GM19324 (cell line): ENCODE results near the gene DTX4.

Experiments used
- ATAC-seq: cut with Tn5 transposase; IDR thresholded peaks from one replicate; pipeline ENCODE4 v1.9.1; 2021; ENCODE audit warnings: mild to moderate bottlenecking, moderate library complexity; ENCODE audit not compliant: unreplicated experiment, low FRiP score

The DTX4 gene

DNA sequence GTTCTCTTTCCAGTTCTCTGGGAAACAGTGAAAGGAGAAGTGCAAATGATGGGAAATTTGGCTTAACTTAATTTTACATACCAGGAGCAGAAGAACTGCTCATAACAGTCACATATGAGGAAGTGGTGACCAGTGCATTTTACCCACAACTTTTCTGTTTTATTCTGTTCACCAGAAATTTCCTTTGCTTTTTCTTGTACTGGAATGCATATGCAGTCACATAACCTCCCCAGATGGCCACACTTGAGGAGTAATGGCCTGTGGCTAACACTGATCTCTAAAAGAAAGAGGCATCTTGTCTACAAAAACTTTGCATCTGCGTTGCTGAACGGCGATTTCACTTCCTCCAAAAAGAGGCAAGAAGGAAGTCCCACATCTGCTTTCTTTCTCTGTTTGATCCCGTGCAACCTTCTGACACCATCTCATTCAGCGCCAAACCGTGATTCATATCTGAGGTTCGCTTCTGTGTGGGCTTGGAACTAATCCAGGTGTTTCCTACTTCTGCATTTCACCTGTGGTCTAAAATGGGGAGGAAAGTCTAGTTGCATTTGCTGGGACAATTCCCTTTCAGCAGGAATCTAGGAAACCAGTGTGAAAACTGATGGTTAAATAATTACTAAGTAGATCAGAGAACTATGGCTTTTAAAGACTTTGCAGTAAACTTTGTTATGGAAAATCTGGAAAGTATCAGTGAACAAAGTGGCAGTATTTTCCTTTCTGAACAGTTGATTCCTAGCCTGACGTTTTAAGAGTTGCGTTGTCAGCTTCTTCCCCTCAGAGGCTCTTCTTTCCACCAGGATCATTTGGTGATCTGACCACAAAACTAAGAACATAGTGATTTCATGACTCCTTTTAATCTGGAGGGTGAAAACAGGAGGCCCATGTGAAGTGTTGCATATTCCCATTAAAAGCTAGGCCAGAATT lies 45.0 kb downstream of the DTX4 start:
- ATAC-seq, result peak; percentile 83

DNA sequence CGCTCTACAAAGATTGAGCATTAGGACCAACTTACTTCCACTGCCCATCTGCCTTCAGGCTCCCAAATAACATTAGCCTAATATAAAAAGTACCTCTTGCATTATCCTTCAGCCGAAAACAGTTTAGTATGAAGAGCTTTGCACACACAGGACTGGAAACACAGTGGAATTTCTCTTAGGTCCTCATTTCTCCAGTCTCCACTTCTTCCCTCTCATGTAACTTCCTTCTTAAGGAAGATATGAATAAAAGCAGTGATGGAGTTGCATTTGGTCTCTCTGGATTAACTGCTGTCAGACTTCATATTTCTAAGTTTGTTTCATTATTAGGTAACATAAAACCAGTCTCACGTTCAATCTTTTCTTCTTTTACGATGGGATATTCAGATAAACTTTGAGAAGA lies 46.4 kb downstream of the DTX4 start:
- ATAC-seq, result no peak

DNA sequence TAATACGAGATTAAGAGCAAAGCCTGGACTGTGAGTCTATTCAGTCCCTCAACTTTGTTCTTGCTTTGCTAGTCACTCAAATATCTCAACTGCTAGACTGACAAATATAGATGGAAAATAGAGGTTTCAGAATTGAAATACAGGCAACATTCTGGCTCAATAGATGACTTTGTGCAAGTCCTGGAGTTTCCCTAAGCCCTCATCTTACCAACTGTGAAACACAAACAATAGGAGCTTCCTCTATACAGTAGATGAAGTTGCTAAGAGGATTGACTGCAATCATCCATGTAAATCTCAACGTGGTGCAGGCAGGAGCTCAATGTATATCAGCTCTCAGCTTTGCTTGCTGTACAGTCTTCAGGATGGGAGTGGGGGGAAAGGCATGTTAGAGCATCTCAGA lies 47.0 kb downstream of the DTX4 start:
- ATAC-seq, result no peak

DNA sequence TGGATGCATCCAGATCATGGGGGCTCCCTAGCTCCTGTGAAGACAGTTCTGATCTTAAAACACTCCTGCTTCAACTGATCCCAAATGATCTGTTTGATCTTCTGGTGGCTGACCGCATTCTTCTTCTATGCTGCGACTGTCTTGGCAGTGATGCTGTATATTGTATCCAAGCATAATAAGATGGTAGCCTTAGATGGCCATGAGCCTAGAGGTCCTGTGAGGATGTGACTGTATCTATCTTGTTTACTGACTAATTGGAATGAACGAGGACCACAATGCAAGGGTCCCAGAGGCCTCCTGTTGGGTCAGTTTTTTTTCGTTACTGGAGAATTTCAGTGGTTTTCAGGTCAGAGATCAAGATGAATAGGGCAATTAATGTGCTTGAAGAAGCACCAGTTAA lies 47.9 kb downstream of the DTX4 start:
- ATAC-seq, result no peak

DNA sequence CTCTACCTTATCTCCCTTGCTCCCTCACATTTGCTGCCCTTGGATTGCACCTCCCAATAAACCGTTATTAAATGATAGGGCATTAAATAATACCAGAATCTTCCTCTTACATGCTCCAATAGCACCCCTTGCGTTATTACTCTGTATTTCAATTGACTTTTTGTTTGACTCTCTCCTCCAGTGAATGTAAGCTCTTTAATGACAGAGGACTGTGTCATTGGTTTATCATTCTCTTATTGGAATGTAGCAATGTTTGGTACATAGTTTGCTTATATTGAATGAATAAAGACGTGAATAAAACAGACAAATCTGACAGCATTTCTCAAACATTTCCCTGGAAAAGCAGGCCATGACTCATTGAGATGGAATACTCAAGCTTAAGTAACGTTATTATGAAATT lies 49.5 kb downstream of the DTX4 start:
- ATAC-seq, result no peak

DNA sequence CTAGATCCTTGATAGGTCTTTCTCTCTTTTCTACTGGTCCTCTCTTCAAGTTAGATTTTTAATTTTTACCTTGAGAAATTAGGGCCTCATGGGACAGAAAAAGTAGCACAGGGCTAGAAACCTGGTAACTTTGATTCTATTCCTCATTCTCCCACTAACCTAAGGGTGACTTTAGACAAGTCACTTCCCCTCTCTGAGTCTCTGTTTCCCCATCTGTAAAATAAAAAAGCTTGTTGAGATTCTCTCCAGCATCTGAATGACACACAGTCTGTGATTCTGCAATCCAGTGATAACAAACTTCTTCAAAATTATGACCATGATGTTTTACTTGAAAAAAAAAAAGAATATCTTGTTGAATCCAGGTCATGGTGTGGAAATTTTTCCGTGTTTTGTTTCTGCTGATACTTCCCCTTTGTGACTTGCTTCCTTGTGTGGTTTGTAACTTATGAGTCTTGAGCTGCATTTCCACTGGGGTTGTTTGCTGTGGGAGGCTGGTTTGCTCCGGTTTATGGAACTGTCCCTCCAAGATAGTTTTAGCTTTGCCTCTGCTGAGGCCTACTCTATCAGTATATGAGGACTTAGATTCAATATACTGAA lies 50.6 kb downstream of the DTX4 start:
- ATAC-seq, result no peak

DNA sequence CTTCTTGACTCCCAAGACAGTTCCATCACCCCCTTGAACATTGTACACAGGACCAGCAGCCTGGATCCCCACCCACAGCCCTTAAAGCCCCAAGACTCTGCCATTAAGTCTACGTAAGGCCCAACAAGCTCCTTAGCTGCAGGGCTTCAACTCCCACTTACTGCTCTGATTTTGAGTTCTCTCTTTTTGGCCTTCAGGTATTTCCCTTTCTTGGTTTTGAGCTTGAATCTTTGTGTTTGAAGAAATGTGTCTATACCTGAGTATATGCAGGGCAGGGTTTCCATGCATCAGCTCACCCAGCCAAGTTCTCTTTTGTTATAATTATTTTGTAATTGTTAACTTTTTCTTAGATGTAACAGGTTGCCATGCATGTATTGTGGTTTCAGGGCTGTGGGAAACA lies 51.2 kb downstream of the DTX4 start:
- ATAC-seq, result no peak

DNA sequence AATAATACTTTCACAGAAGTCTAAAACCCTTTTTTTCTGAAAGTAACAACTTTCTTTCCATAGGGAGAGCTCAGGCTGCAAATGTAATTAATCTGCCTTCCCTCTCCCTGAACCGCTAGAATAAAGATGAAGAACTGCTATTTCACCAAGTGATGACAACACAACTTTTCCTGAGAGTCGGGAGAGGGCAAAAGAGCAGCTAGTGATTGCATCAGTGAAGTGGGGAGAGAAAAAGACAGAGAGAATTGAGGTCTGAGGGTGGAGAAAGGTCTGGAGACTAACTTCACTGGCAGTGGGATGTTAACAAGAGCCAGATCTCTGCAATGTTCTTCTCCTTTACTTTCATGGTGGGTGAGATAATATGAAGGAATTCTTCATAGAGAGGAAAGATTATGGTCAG lies 51.7 kb downstream of the DTX4 start:
- no peak for ATAC-seq

DNA sequence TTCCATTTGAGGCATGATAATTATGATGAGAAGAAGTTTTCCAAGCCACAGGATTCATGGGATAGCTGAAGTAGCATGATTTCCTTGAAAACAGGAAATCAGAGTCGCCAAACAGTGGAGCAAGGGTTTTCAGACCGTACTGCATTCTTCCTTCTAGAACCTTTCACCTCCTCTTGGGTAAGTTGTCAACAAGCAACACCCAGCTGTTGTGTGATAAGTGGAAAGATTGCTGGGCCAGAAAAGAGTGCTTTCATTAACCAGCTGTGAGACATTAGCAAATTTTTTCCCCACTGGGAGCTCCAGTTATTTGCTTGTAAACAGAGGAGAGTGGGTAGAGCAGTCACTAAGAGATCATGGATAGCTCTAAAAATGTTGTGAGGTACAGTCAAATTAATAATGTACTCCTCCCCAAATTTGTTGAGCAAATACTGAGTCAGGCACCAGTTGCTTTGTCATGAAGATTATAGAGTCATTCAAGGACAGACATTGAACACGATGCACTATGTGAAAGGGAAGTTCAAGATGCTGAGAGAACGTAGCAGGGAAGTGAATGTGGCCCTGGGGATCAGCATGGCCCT lies 52.5 kb downstream of the DTX4 start:
- ATAC-seq, result no peak

DNA sequence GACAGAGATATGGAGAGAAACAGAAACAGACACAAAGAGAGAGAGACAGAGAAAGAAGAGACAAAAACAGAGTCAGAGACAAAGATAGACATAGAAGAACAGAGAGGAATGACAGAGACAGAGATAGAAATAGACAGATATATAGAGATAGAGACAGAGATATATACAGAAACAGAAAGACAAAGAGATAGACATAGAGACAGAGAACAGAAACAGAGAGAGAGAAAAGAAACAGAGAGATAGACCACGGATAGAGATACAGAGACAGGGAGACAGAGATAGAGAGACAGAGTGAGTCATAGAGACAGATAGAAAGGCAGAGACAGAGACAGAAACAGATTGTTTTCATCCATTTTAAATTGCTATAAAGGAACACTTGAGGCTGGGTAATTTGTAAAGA lies 53.1 kb downstream of the DTX4 start:
- no peak for ATAC-seq

DNA sequence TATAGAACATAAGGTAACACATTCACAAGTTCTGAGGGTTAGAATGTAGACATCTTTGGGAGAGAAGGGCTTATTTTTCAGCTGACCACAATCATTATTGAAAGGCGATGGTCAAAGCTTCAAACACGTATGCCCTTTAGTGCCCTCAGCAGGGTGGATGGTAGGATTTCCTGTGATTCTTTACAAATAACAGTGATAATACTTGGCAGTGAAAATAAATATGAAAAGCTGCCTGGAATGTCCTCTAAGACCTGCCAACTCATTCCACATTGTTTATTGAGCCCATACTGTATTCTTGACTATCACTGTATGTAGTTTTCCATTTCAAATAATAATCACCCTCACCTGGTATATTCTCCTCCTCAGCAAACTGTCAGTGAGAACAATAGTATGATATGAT lies 54.5 kb downstream of the DTX4 start:
- no peak for ATAC-seq

DNA sequence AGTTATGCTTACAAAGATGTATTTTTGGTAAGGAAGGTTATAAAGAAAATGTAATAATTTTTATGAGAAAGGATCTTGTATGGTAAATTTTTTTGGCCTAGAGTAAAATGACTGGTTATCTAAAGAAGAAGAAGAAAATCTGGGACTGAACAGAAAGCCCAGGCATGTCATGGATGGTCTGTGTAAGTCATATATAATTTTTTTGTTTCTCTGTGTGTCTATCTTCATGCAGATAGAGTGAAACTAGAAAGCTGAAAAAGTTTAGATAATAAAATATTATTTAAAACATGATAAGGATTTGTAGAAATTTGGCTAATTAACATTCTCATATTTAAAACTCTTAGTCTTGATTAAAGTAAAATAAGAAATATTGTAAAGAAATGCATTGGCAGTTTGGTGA lies 68.4 kb downstream of the DTX4 start:
- no peak for ATAC-seq

DNA sequence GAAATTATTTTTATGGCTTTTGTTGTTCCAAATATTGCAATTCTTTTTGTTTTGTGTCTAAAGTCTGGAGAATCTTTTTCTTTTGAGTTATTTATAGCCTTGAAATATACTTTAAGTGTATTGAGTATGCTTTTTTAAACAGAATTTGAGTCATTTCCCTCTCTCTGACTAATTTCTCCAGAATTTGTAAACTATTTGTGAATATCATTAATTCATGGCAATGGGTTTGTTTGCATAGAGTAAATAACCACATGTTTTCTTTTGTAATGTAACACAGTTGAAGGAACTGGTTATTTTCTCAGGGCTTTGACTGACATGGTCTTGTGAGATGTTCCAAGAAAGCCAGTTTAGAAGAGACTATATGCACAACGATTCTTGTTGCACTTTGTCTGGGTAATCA lies 71.7 kb downstream of the DTX4 start:
- ATAC-seq, result no peak

DNA sequence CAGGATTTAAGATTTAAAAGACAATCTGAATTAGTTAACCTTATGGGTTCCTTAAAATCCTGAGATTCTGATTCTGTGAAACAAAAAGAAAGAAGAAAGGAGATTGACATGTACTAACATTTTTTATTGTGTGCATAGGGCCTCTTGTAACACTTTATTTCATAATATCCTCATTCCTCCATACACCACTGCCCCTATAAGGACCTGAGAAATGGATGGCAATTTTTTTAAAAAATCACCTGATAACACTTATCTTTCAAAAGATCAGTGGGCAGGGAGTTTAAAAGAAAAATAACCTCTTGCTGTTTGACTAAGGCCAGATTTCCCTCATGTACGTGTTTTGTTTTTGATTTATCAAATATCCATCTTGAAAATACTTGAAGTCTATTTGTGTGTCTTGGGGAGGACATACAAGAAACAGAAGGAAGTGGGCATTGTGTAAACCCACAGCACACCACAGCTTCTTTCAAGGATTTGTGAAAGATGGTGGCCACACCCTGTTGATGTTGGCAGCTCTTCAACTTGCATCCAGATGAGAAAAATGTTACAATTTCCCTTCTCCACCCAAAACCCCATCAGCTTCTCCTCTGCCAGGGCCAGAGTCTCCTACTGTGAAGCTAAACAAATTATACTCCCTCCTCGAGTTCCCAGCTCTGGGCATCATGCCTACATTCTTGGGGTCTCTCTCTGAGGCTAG lies 75.7 kb downstream of the DTX4 start:
- ATAC-seq, result no peak

DNA sequence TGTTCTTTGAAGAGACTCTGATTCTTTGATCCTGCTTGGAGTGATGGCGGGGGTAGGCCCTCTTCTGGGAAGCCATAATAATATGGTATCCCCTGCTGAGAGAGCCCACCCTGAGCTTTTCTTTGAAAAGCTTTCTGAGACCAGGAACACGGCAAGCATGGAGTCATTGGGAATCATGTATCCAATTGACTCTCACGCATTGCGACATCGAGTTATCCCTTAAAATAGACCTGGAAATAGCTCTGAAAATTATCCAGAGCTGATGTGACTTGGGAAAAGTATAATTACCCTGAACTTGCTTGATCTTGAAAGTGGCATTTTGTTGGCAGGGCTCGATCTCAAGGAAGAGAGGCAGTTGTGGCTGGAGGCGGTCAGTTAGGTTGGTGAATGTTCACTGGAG lies 77.6 kb downstream of the DTX4 start:
- no peak for ATAC-seq

DNA sequence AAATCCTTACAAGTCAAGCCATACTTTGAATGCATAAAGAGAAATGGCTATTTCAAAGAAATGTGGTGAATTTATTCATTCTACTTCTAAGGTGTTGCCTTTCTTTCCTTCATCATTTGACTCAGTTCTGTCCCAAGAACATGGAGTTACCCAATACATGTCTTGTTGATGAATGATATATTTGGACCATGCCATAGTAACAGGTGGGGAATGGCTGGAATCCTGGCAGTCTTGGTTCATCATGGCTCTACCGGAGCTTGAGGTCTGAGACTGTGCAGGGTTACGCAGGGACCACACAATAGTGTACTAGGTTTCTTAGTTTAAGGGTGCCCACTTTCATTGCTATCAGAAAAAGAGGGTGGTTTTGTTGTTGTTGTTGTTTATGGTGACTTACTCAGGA lies 81.1 kb downstream of the DTX4 start:
- no peak for ATAC-seq

DNA sequence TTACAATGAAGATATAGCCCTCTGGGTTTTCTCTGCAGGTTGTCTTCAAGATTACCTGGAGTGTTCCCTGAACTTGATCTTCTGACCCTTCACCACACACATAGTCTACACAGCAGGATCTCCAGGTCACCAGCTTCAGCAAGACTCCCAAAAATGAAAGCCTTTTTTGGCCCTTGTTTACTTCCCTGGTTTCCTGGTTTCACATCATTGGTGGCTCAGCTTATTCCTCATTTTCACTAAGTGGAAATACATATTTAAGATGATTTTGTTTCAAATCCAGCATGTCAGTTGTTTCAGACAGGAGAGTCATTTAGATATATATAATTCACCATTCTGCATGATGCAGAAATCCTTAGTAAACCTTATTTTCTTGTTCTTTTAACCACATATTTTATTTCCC lies 82.4 kb downstream of the DTX4 start:
- ATAC-seq, result no peak

DNA sequence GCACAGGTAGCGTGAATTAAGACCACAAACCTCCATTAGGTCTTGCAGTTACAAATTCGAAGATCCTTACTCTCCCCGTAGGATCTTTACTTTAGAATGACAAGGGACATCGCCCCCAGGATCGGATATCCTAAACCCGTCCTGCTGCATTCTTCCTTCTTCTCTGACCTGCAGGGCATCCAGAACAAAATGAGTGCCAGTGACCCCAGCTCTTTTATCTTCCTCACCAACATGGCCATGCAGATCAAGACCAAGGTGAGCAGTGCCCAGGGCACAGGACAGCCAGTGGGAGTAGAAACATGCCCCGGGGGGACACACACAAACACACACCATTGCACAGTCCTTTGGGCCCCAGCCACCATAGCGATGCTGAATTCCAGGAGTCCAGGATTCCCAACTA lies 83.3 kb downstream of the DTX4 start:
- ATAC-seq, result no peak
